A673 (cell line): ENCODE measurements around the gene DOCK10. TPM values are rescaled to one million over a fixed set of nuclear protein-coding genes. Genes with fewer than 3 reads are reported as not detected.

ENCODE experiments used
- BruUV-seq: library from RNA; stranded (reverse); fragments of 400-500 nt; replicated peaks from 2 replicates; lab custom pipeline; 2021; lab: Mats Ljungman, UMichigan
- CTCF ChIA-PET: fragments of 300-600 bp; sonication (Branson Sonifier 250); formaldehyde crosslinking; loops from one replicate; lab custom pipeline; 2022; ENCODE audit warnings: antibody characterized with exemption; lab: Charles Lee
- POLR2A ChIA-PET: fragments of 300-600 bp; sonication (Branson Sonifier 250); formaldehyde crosslinking; loops from one replicate; lab custom pipeline; 2022; ENCODE audit warnings: antibody characterized with exemption; ENCODE audit not compliant: low non-redundant PET; lab: Charles Lee
- DNase-seq: peaks from one replicate; pipeline ENCODE4 v3.0.0-alpha.2; 2015; ENCODE audit warnings: low spot score
- H3K27ac ChIP-seq: fragments of 200-600 bp; sonication (generic); 2 replicates; pipeline ENCODE4 v1.5.1; 2016; ENCODE audit warnings: mixed run types, low read depth, mild to moderate bottlenecking, mixed read lengths, antibody characterized with exemption, low read length; ENCODE audit not compliant: poor library complexity, severe bottlenecking
- H3K27me3 ChIP-seq: fragments of 200-600 bp; sonication (generic); replicated peaks from 2 replicates; pipeline ENCODE4 v1.6.1; 2017; ENCODE audit warnings: mixed run types, low read depth, mild to moderate bottlenecking, mixed read lengths, antibody characterized with exemption, low read length; ENCODE audit not compliant: insufficient read depth, poor library complexity
- H3K36me3 ChIP-seq: fragments of 200-600 bp; sonication (generic); 2 replicates; pipeline ENCODE4 v1.6.1; 2016; ENCODE audit warnings: mixed run types, mild to moderate bottlenecking, mixed read lengths, antibody characterized with exemption, low read length; ENCODE audit not compliant: insufficient read depth, poor library complexity, severe bottlenecking
- H3K4me1 ChIP-seq: fragments of 200-600 bp; sonication (generic); 2 replicates; pipeline ENCODE4 v1.6.1; 2017; ENCODE audit warnings: mixed run types, mild to moderate bottlenecking, mixed read lengths, antibody characterized with exemption, low read length; ENCODE audit not compliant: insufficient read depth, poor library complexity, severe bottlenecking
- H3K4me3 ChIP-seq: fragments of 200-600 bp; sonication (generic); 2 replicates; pipeline ENCODE4 v1.5.1; 2016; ENCODE audit warnings: low read depth, mixed run types, mild to moderate bottlenecking, mixed read lengths, low read length; ENCODE audit not compliant: poor library complexity, severe bottlenecking
- H3K9me3 ChIP-seq: fragments of 200-600 bp; sonication (generic); 2 replicates; pipeline ENCODE4 v1.6.1; 2016; ENCODE audit warnings: mixed run types, low read depth, mild to moderate bottlenecking, mixed read lengths, antibody characterized with exemption, low read length; ENCODE audit not compliant: poor library complexity, severe bottlenecking
- EZH2 ChIP-seq: fragments of 200-600 bp; sonication (generic); IDR thresholded peaks from 2 replicates; pipeline ENCODE4 v1.6.1; 2017; ENCODE audit warnings: borderline replicate concordance, low read depth, mild to moderate bottlenecking, mixed read lengths, antibody characterized with exemption, low read length; ENCODE audit not compliant: poor library complexity, severe bottlenecking
- intact Hi-C: fragments of 100-400 bp; cut with micrococcal nuclease; formaldehyde crosslinking; loops from one replicate; pipeline ENCODE4 v1.10.0; 2022; ENCODE audit not compliant: unreplicated experiment
- total RNA-seq: library from RNA; stranded (reverse); gene quantifications from 2 replicates; pipeline ENCODE4 v1.2.3, GENCODE V29; 2021
- TF ChIP-seq, protein P1 (sequence below): fragments of 300-800, 200-600 bp; sonication (generic); conservative IDR thresholded peaks from 2 replicates; pipeline ENCODE4 v1.5.1; 2017; ENCODE audit warnings: low read depth, mild to moderate bottlenecking, antibody characterized with exemption, low read length, moderate library complexity, mixed read lengths

Gene DOCK10
- total RNA-seq, 1 experiment from 2014 or later: 5.1 TPM

DNA sequence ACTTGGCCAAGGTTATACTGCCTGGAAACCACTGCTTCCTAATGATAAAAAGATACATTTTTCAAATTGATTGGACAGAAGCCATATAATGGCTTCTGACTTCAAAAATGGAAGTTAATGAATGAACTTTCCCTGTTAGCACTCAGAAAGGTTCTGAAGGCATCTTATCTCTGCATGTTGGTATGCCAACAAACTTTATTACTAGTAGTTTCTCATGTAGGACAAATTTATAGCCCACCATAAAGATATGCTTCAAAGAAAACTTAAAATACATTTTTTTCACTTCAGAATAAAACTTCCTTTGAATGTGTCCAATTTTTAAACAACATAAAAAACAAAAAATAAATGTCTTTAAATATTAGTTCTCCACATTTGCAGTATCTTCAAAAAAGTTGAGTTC, 10.0 kb downstream of the DOCK10 start:
- H3K4me1 ChIP-seq: no peaks in the 10 kb centered on the region
- CTCF ChIA-PET: no interaction called here
- BruUV-seq: no TSS peak
- no peak for TF ChIP-seq EZH2
- TF ChIP-seq, protein P1, sequence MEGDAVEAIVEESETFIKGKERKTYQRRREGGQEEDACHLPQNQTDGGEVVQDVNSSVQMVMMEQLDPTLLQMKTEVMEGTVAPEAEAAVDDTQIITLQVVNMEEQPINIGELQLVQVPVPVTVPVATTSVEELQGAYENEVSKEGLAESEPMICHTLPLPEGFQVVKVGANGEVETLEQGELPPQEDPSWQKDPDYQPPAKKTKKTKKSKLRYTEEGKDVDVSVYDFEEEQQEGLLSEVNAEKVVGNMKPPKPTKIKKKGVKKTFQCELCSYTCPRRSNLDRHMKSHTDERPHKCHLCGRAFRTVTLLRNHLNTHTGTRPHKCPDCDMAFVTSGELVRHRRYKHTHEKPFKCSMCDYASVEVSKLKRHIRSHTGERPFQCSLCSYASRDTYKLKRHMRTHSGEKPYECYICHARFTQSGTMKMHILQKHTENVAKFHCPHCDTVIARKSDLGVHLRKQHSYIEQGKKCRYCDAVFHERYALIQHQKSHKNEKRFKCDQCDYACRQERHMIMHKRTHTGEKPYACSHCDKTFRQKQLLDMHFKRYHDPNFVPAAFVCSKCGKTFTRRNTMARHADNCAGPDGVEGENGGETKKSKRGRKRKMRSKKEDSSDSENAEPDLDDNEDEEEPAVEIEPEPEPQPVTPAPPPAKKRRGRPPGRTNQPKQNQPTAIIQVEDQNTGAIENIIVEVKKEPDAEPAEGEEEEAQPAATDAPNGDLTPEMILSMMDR: no peak
- H3K9me3 ChIP-seq: no peaks in the 10 kb centered on the region
- H3K4me3 ChIP-seq: no peak overlapping the region
- POLR2A ChIA-PET: no interaction called here
- H3K27ac ChIP-seq: no peak overlapping the region
- DNase-seq: no peak
- no peaks in the 10 kb centered on the region for H3K27me3 ChIP-seq
- no peaks in the 10 kb centered on the region for H3K36me3 ChIP-seq
- intact Hi-C loops: no loop called here

DNA sequence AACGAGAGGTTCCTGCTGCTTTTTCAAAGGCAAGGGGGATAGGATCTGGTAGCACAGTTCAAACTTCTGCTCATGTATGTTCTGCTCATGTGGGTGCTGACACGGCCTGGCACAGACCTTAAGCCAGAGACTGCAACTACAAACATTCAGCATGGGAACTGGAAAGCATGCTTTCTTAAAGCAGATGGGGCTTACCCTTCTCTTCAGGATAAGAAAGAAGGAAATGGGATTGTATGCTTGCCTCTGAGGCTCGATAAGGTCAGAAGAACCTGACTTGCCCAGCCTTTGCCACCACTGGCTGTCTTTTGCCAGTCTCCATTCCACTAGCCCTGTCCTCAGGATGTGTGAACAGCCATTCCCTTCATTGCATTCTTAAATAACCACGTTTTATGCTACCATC, 10.7 kb downstream of the DOCK10 start:
- Histone ChIP-seq H3K9me3 (no peaks in the 10 kb centered on the region), H3K27me3 (no peaks in the 10 kb centered on the region), H3K4me3 (no peak overlapping the region), H3K27ac (no peak overlapping the region), H3K4me1 (no peaks in the 10 kb centered on the region), H3K36me3 (no peaks in the 10 kb centered on the region)
- DNase-seq: no peak
- TF ChIP-seq EZH2: no peak
- TF ChIP-seq, protein P1: no peak
- ChIA-PET POLR2A (no interaction called here), CTCF (no interaction called here)
- intact Hi-C loops: no loop called here
- BruUV-seq: no TSS peak

DNA sequence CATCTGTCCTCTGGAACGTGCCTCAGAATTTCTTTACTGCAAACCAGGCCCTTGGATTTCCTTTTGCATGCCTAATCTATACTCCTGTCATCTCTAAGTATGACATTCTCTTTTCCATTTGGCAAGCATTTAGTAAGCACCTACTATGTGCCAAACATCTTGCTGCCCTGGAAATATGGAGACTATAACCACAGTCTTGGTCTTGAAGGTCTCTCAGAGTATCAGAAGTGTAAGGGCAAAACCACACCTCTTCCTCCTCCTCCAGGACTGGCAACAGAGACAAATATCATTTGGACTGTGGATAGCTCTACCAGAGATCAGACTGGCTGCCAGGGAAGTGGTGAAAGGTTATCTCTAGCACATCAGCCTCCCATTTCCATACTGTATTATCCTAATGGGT, 11.4 kb downstream of the DOCK10 start:
- H3K27me3 ChIP-seq: no peaks in the 10 kb centered on the region
- no TSS peak for BruUV-seq
- ChIA-PET POLR2A (no interaction called here), CTCF (no interaction called here)
- intact Hi-C loops: no loop called here
- no peak for TF ChIP-seq EZH2
- TF ChIP-seq, protein P1: no peak
- H3K27ac ChIP-seq: no peak overlapping the region
- no peaks in the 10 kb centered on the region for H3K9me3 ChIP-seq
- H3K36me3 ChIP-seq: no peaks in the 10 kb centered on the region
- no peak for DNase-seq
- H3K4me1 ChIP-seq: no peaks in the 10 kb centered on the region
- H3K4me3 ChIP-seq: no peak overlapping the region
